Measurements from ENCODE around the gene CMYA5. TPM values are rescaled to one million over a fixed set of nuclear protein-coding genes. Genes with fewer than 3 reads are reported as not detected.

CMYA5 gene
- total RNA-seq, 1 experiment from 2014 or later = 0.22 TPM

DNA sequence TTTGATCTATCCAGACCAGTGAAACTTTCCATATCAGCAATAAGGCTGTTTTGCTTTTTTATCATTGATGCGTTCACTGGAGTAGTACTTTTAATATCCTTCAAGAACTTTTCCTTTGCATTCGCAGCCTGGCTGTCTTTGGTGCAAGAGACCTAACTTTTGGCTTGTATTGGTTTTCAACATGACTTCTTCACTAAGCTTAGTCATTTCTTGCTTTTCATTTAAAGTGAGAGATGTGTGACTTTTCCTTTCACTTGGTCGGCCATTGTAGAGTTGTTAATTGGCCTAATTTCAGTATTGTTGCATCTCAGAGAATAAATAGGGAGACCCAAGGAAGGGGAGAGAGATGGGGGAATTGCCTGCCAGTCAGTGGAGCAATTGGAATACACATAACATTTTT lies 26.4 kb upstream of the CMYA5 start:
- ATAC-seq (no peak), DNase-seq (ENCODE audit: low read depth, low spot score) (no peak)
- Histone ChIP-seq H4K20me1 (ENCODE audit: insufficient read depth) (no peaks in the 10 kb centered on the region), H3K36me3 (ENCODE audit: control insufficient read depth in 1 of 2, insufficient read depth in 2 of 2, low read length in 2 of 2) (peaks cover under 1 to 12% of the 10 kb centered on the region in 2 experiments), H3K4me3 (replicated peaks in 1 of 2; ENCODE audit: low read depth in 1 of 2, low read length in 2 of 2) (no peak overlapping the region), H3K79me2 (ENCODE audit: insufficient read depth, low read length) (no peaks in the 10 kb centered on the region), H3K9ac (ENCODE audit: low read length) (no peak overlapping the region), H3K9me2 (ENCODE audit: insufficient read depth) (no peaks in the 10 kb centered on the region), H3K27me3 (ENCODE audit: insufficient read depth, low read length) (no peaks in the 10 kb centered on the region), H3K4me2 (ENCODE audit: low read length) (no peak overlapping the region), H2AFZ (ENCODE audit: low read depth, low read length, poor library complexity, severe bottlenecking) (no peak overlapping the region), H3K4me1 (ENCODE audit: control insufficient read depth in 1 of 2, insufficient read depth in 2 of 2, low read length in 2 of 2) (no peaks in the 10 kb centered on the region), H3K27ac (ENCODE audit: low read depth, low read length) (no peak overlapping the region), H3K9me3 (ENCODE audit: control insufficient read depth in 1 of 2, insufficient read depth in 1 of 2, low read depth in 1 of 2, low read length in 2 of 2) (no peaks in the 10 kb centered on the region)
- TF ChIP-seq ZFX (IDR thresholded peaks at IDR 0.05) (no peak), ELF1 (IDR thresholded peaks at IDR 0.05; ENCODE audit: borderline replicate concordance, low read depth) (no peak), ZNF274 (IDR thresholded peaks at IDR 0.05; ENCODE audit: low read depth, low read length) (no peak), SIN3A (IDR thresholded peaks at IDR 0.05; ENCODE audit: low read depth) (no peak), YY1 (IDR thresholded peaks at IDR 0.05; ENCODE audit: extremely low read depth, insufficient replicate concordance, low read depth, low read length) (no peak), POLR2A (IDR thresholded peaks at IDR 0.05; ENCODE audit: borderline replicate concordance, extremely low read depth, insufficient read depth, insufficient read length) (no peak), SP1 (IDR thresholded peaks at IDR 0.05; ENCODE audit: low read depth) (no peak), RAD21 (IDR thresholded peaks at IDR 0.05; ENCODE audit: low read depth) (no peak), TCF7L2 (IDR thresholded peaks at IDR 0.05; ENCODE audit: borderline replicate concordance, extremely low read depth, insufficient read depth, insufficient read length) (no peak), FOSL1 (IDR thresholded peaks at IDR 0.05; ENCODE audit: low read depth) (no peak), SRF (IDR thresholded peaks at IDR 0.05; ENCODE audit: low read depth) (no peak), EZH2 (IDR thresholded peaks at IDR 0.05) (no peak), ATF3 (IDR thresholded peaks at IDR 0.05) (no peak), POLR2AphosphoS5 (IDR thresholded peaks at IDR 0.05; ENCODE audit: low read depth, low read length) (no peak)
- TF ChIP-seq, protein P1, sequence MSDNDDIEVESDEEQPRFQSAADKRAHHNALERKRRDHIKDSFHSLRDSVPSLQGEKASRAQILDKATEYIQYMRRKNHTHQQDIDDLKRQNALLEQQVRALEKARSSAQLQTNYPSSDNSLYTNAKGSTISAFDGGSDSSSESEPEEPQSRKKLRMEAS (IDR thresholded peaks at IDR 0.05) = no peak
- TF ChIP-seq, protein P2, sequence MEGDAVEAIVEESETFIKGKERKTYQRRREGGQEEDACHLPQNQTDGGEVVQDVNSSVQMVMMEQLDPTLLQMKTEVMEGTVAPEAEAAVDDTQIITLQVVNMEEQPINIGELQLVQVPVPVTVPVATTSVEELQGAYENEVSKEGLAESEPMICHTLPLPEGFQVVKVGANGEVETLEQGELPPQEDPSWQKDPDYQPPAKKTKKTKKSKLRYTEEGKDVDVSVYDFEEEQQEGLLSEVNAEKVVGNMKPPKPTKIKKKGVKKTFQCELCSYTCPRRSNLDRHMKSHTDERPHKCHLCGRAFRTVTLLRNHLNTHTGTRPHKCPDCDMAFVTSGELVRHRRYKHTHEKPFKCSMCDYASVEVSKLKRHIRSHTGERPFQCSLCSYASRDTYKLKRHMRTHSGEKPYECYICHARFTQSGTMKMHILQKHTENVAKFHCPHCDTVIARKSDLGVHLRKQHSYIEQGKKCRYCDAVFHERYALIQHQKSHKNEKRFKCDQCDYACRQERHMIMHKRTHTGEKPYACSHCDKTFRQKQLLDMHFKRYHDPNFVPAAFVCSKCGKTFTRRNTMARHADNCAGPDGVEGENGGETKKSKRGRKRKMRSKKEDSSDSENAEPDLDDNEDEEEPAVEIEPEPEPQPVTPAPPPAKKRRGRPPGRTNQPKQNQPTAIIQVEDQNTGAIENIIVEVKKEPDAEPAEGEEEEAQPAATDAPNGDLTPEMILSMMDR (IDR thresholded peaks at IDR 0.05 in 2 of 3, conservative IDR thresholded peaks at IDR 0.05 in 1 of 3; ENCODE audit: borderline replicate concordance in 1 of 3, insufficient read depth in 1 of 3, low read depth in 2 of 3, low read length in 2 of 3) = no peak
- TF ChIP-seq, protein P3, sequence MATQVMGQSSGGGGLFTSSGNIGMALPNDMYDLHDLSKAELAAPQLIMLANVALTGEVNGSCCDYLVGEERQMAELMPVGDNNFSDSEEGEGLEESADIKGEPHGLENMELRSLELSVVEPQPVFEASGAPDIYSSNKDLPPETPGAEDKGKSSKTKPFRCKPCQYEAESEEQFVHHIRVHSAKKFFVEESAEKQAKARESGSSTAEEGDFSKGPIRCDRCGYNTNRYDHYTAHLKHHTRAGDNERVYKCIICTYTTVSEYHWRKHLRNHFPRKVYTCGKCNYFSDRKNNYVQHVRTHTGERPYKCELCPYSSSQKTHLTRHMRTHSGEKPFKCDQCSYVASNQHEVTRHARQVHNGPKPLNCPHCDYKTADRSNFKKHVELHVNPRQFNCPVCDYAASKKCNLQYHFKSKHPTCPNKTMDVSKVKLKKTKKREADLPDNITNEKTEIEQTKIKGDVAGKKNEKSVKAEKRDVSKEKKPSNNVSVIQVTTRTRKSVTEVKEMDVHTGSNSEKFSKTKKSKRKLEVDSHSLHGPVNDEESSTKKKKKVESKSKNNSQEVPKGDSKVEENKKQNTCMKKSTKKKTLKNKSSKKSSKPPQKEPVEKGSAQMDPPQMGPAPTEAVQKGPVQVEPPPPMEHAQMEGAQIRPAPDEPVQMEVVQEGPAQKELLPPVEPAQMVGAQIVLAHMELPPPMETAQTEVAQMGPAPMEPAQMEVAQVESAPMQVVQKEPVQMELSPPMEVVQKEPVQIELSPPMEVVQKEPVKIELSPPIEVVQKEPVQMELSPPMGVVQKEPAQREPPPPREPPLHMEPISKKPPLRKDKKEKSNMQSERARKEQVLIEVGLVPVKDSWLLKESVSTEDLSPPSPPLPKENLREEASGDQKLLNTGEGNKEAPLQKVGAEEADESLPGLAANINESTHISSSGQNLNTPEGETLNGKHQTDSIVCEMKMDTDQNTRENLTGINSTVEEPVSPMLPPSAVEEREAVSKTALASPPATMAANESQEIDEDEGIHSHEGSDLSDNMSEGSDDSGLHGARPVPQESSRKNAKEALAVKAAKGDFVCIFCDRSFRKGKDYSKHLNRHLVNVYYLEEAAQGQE (IDR thresholded peaks at IDR 0.05; ENCODE audit: low read depth) = no peak
- POLR2A ChIA-PET = no interaction called here
- RAD21 ChIA-PET (ENCODE audit: low non-redundant PET in 1 of 2, low total read pairs in 2 of 2, uncharacterized antibody in 2 of 2, unreplicated experiment in 2 of 2) = no interaction called here
- CTCF ChIA-PET = no interaction called here
- BruUV-seq (replicated peaks) = no TSS peak
- intact Hi-C loops (cut with micrococcal nuclease) = no loop called here

All from HCT116 (cell line).